Trophoblast cell (in vitro differentiated cells and primary cell): ENCODE data around the gene HRK.
A peak's percentile ranks its signal among the peaks of the same experiment; 100 is the strongest.

Experiments used
- DNase-seq, 2 donors: peaks; one replicate each; pipeline ENCODE4 v3.0.0-alpha.2; 2016
- H2AFZ ChIP-seq: 2 replicates; pipeline ENCODE4 v1.6.1; 2013; ENCODE audit warnings: low read length, moderate library complexity, mild to moderate bottlenecking; ENCODE audit not compliant: insufficient read depth, poor library complexity
- H2AK5ac ChIP-seq: 2 replicates; pipeline ENCODE4 v1.6.1; 2013; ENCODE audit warnings: mild to moderate bottlenecking, low read length
- H2BK120ac ChIP-seq: 2 replicates; pipeline ENCODE4 v1.6.1; 2013; ENCODE audit warnings: low read length, mild to moderate bottlenecking, moderate library complexity; ENCODE audit not compliant: insufficient read depth, poor library complexity
- H2BK12ac ChIP-seq: 2 replicates; pipeline ENCODE4 v1.6.1; 2013; ENCODE audit warnings: mild to moderate bottlenecking, low read length, moderate library complexity
- H2BK5ac ChIP-seq: 2 replicates; pipeline ENCODE4 v1.6.1; 2013; ENCODE audit warnings: low read length, low read depth, moderate library complexity, mild to moderate bottlenecking; ENCODE audit not compliant: poor library complexity
- H3K14ac ChIP-seq: 2 replicates; pipeline ENCODE4 v1.6.1; 2013; ENCODE audit warnings: mild to moderate bottlenecking, low read length
- H3K18ac ChIP-seq: 2 replicates; pipeline ENCODE4 v1.6.1; 2013; ENCODE audit warnings: mild to moderate bottlenecking, low read length
- H3K23ac ChIP-seq: 2 replicates; pipeline ENCODE4 v1.6.1; 2013; ENCODE audit warnings: low read length
- H3K27ac ChIP-seq: 2 replicates; pipeline ENCODE4 v1.5.1; 2013; ENCODE audit warnings: low read depth, mild to moderate bottlenecking, inconsistent platforms, low read length, moderate library complexity
- H3K27me3 ChIP-seq: 2 replicates; pipeline ENCODE4 v1.6.1; 2013; ENCODE audit warnings: inconsistent platforms, mild to moderate bottlenecking, low read length, moderate library complexity; ENCODE audit not compliant: insufficient read depth
- H3K36me3 ChIP-seq, 2 experiments: 1 replicate in 1 of 2; 2 replicates in 1 of 2; pipeline ENCODE4 v1.6.1; 2013; ENCODE audit warnings: low read length in 2 of 2, mild to moderate bottlenecking in 2 of 2, moderate library complexity in 1 of 2; ENCODE audit not compliant: insufficient read depth in 2 of 2, control insufficient read depth in 1 of 2
- H3K4ac ChIP-seq: 2 replicates; pipeline ENCODE4 v1.6.1; 2013; ENCODE audit warnings: low read depth, mild to moderate bottlenecking, low read length, moderate library complexity
- H3K4me1 ChIP-seq, 2 experiments: 1 replicate in 1 of 2; 2 replicates in 1 of 2; pipeline ENCODE4 v1.6.1; 2013; ENCODE audit warnings: low read length in 2 of 2, mild to moderate bottlenecking in 2 of 2, moderate library complexity in 1 of 2; ENCODE audit not compliant: insufficient read depth in 2 of 2, control insufficient read depth in 1 of 2
- H3K4me2 ChIP-seq: 2 replicates; pipeline ENCODE4 v1.6.1; 2013; ENCODE audit warnings: inconsistent platforms, mild to moderate bottlenecking, low read length, moderate library complexity
- H3K4me3 ChIP-seq: 2 replicates; pipeline ENCODE4 v1.5.1; 2013; ENCODE audit warnings: mild to moderate bottlenecking, low read depth, low read length, inconsistent platforms
- H3K79me1 ChIP-seq: one replicate; pipeline ENCODE4 v1.6.1; 2013; ENCODE audit warnings: low read length
- H3K79me2 ChIP-seq: 2 replicates; pipeline ENCODE4 v1.6.1; 2013; ENCODE audit warnings: low read length, mild to moderate bottlenecking; ENCODE audit not compliant: control insufficient read depth, insufficient read depth, poor library complexity
- H3K9ac ChIP-seq: 2 replicates; pipeline ENCODE4 v1.6.1; 2013; ENCODE audit warnings: mild to moderate bottlenecking, low read length
- H3K9me3 ChIP-seq: 2 replicates; pipeline ENCODE4 v1.6.1; 2013; ENCODE audit warnings: low read depth, mild to moderate bottlenecking, control low read depth, inconsistent platforms, low read length; ENCODE audit not compliant: insufficient read depth
- H4K12ac ChIP-seq: 2 replicates; pipeline ENCODE4 v1.6.1; 2013; ENCODE audit warnings: low read depth, mild to moderate bottlenecking, low read length, moderate library complexity
- H4K8ac ChIP-seq: 2 replicates; pipeline ENCODE4 v1.6.1; 2013; ENCODE audit warnings: low read depth, mild to moderate bottlenecking, low read length, moderate library complexity
- H4K91ac ChIP-seq: one replicate; pipeline ENCODE4 v1.6.1; 2013; ENCODE audit warnings: low read depth, mild to moderate bottlenecking, low read length, moderate library complexity
- WGBS: extraction: QIAGEN DNeasy Blood & Tissue Kit; methylation state at CpG from one replicate; pipeline ENCODE4 v1.1.7; 2013; ENCODE audit warnings: missing lambda C conversion rate; ENCODE audit not compliant: insufficient read length, insufficient coverage; ENCODE audit errors: extremely low coverage; 5-methylcytosine and 5-hydroxymethylcytosine counted together

Gene HRK

GRCh38 chr12:116897476-116897875 is 16.2 kb upstream of the HRK start:
- Histone ChIP-seq H2BK120ac (no peak overlapping the region), H2AFZ (no peak overlapping the region), H3K9me3 (no peaks in the 10 kb centered on the region), H4K91ac (no peak overlapping the region), H3K79me2 (no peaks in the 10 kb centered on the region), H3K4me3 (no peak overlapping the region), H3K18ac (no peak overlapping the region), H3K36me3 (no peaks in the 10 kb centered on the region), H4K12ac (no peak overlapping the region), H3K9ac (no peak overlapping the region), H3K14ac (no peak overlapping the region), H2AK5ac (no peak overlapping the region), H2BK12ac (no peak overlapping the region), H4K8ac (no peak overlapping the region), H3K4me1 (no peaks in the 10 kb centered on the region), H2BK5ac (no peak overlapping the region), H3K27ac (no peak overlapping the region), H3K79me1 (no peaks in the 10 kb centered on the region), H3K27me3 (no peaks in the 10 kb centered on the region), H3K4me2 (no peak overlapping the region), H3K4ac (no peak overlapping the region), H3K23ac (no peak overlapping the region)
- no CpG with 5 or more reads among the region's 4 CpGs for WGBS
- DNase-seq: no peak

GRCh38 chr12:116896411-116896924 is 15.2 kb upstream of the HRK start:
- WGBS: no CpG with 5 or more reads among the region's 7 CpGs
- DNase-seq: peak in 1 of 2 donors; percentile 33
- Histone ChIP-seq H2BK120ac (no peak overlapping the region), H3K27me3 (no peaks in the 10 kb centered on the region), H3K4ac (no peak overlapping the region), H3K27ac (no peak overlapping the region), H4K91ac (no peak overlapping the region), H3K4me1 (no peaks in the 10 kb centered on the region), H3K79me1 (no peaks in the 10 kb centered on the region), H3K18ac (no peak overlapping the region), H3K14ac (no peak overlapping the region), H3K9ac (no peak overlapping the region), H3K9me3 (no peaks in the 10 kb centered on the region), H3K4me3 (no peak overlapping the region), H3K23ac (no peak overlapping the region), H4K12ac (no peak overlapping the region), H2BK12ac (no peak overlapping the region), H2AK5ac (no peak overlapping the region), H2BK5ac (no peak overlapping the region), H3K79me2 (no peaks in the 10 kb centered on the region), H3K36me3 (no peaks in the 10 kb centered on the region), H4K8ac (no peak overlapping the region), H2AFZ (no peak overlapping the region), H3K4me2 (no peak overlapping the region)

GRCh38 chr12:116894913-116895312 is 13.7 kb upstream of the HRK start:
- Histone ChIP-seq H3K79me1 (no peaks in the 10 kb centered on the region), H2AFZ (no peak overlapping the region), H3K4me3 (no peak overlapping the region), H4K91ac (no peak overlapping the region), H3K18ac (no peak overlapping the region), H2AK5ac (no peak overlapping the region), H3K27me3 (no peaks in the 10 kb centered on the region), H3K36me3 (no peaks in the 10 kb centered on the region), H2BK120ac (no peak overlapping the region), H3K23ac (no peak overlapping the region), H3K14ac (no peak overlapping the region), H3K9me3 (no peaks in the 10 kb centered on the region), H2BK5ac (no peak overlapping the region), H3K79me2 (no peaks in the 10 kb centered on the region), H3K27ac (no peak overlapping the region), H3K4ac (no peak overlapping the region), H4K8ac (no peak overlapping the region), H3K9ac (no peak overlapping the region), H3K4me1 (no peaks in the 10 kb centered on the region), H4K12ac (no peak overlapping the region), H2BK12ac (no peak overlapping the region), H3K4me2 (no peak overlapping the region)
- no CpG with 5 or more reads among the region's 3 CpGs for WGBS
- DNase-seq: no peak

- no CpG with 5 or more reads among the region's 12 CpGs for WGBS
- H4K8ac ChIP-seq: no peak overlapping the region
- peak in 1 of 2 donors; percentile 31 for DNase-seq
These were observed 11.3 kb upstream of the HRK start for GRCh38 chr12:116892349-116893140.

More at GRCh38 chr12:116892349-116893140, 11.3 kb upstream of the HRK start:
- Histone ChIP-seq H3K9me3 (no peaks in the 10 kb centered on the region), H2AFZ (no peak overlapping the region), H3K36me3 (no peaks in the 10 kb centered on the region), H3K18ac (no peak overlapping the region), H3K79me1 (no peaks in the 10 kb centered on the region), H2BK12ac (no peak overlapping the region), H3K9ac (no peak overlapping the region), H3K4ac (no peak overlapping the region), H3K27me3 (no peaks in the 10 kb centered on the region), H2BK5ac (no peak overlapping the region), H2AK5ac (no peak overlapping the region), H3K27ac (no peak overlapping the region), H3K4me3 (no peak overlapping the region), H4K91ac (no peak overlapping the region), H3K4me2 (no peak overlapping the region), H3K14ac (no peak overlapping the region), H2BK120ac (no peak overlapping the region), H3K23ac (no peak overlapping the region), H3K4me1 (no peaks in the 10 kb centered on the region), H4K12ac (no peak overlapping the region), H3K79me2 (no peaks in the 10 kb centered on the region)
